OCI-M2 (cell line): ENCODE data around the gene TMEM8B.

Source experiments
- DNase-seq: peaks from one replicate; lab custom pipeline; 2025; ENCODE audit not compliant: unreplicated experiment; lab: John Stamatoyannopoulos, UW

The TMEM8B gene, protein sequence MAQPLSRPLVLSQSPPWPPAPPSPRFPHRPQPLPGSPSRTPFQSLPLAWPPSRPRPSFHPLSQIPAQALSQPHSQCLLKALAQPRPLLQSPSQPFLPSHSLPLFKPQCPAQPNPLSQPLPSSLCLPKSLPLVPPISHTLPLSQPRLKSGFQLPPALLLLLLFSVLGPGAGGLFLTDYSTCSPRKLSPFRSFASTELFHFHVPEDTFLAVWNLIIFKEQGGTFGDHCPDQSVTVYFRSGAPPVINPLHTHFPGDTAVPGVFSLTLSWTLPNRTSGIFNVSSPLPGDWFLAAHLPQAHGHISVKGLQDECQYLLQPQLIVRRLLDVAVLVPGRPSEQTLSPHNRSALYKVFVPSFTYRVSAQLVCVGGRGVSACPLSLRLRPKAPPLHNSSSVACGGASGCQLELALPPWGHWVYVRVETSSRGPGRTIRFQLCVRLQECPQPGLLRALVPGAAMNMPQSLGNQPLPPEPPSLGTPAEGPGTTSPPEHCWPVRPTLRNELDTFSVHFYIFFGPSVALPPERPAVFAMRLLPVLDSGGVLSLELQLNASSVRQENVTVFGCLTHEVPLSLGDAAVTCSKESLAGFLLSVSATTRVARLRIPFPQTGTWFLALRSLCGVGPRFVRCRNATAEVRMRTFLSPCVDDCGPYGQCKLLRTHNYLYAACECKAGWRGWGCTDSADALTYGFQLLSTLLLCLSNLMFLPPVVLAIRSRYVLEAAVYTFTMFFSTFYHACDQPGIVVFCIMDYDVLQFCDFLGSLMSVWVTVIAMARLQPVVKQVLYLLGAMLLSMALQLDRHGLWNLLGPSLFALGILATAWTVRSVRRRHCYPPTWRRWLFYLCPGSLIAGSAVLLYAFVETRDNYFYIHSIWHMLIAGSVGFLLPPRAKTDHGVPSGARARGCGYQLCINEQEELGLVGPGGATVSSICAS

DNA sequence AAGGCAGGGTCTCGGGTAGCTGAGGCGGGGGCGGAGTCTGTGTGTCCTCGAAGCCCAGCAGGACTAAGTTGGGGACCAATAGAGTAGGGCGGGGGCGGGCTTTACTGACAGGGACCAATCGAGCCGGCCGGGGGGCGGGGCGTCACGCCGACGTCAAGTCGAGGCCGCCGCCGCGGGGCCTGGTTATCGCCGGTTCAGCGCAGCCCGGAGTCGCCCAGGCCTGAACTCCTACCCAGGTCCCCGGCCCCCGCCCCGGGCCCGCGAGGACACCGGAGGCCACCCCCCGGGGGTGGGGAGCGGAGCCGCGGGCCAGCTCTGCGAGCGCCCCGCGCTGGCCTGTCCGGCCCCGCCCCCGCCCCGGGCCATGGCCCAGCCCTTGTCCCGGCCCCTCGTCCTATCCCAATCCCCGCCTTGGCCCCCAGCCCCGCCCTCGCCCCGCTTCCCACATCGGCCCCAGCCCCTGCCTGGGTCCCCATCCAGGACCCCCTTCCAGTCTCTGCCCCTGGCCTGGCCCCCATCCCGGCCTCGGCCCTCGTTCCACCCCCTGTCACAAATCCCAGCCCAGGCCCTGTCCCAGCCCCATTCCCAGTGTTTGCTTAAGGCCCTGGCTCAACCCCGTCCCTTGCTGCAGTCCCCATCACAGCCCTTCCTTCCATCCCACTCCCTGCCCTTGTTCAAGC, at the start of gene TMEM8B:
Gene TMEM8B (plus strand): TSS at position 145 of the 680 bp plus-strand sequence. CDS start 220 bp downstream, at position 365.
- DNase-seq: peak; percentile 13

DNA sequence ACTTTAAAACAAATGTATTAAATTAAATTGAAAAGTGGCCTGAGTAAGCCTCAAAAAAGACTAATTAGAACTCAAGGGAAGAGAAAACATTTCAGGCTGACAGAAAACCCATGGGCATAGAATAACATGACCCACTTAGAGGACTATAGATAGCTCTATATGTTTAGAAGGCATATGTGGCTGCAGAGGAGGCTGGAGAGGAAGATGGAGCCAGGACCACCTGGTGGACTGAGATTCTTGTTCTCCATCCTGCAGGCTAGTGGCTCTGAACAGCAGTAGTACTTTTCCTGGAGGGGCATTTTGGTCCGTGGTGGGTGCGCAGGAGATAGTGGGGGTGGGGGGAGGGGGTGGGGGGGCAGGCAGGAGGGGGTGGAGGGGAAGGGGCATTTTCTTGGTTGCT, 48.0 kb upstream of the TMEM8B start:
- no peak for DNase-seq

DNA sequence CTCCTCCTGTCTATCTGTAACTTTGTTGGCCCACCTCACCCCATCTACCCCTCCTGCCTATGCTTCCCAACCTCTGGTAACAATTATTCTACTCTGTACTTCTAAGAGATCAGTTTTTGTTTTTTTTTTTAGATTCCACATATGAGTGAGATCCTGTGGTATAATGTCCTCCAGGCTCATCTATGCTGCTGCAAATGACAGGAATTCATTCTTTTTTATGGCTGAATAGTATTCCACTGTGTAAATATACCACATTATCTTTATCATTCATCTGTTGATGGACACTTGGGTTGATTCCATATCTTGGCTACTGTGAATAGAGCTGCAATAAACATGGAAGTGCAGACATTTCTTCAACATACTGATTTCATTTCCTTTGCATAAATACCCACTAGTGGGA, 45.6 kb upstream of the TMEM8B start:
- no peak for DNase-seq

DNA sequence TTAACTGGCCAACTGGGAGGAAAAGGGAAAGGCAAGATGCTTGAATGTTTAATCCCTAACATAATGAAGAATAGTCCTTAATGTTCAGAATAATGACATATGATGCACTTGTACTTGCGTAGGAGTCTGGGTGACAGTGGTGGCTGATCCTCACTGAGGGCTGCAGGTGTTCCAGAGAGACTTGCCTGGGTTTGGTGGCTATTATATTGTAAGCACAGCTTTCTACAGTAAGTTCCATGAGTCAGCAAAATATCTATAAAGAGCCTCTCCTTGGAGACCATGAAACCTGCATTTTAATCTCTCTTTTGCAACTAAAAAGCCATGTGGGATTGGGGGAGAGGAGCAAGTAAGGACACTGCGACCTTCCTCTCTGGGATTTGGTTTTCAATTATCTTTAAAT, 39.5 kb upstream of the TMEM8B start:
- DNase-seq: no peak

DNA sequence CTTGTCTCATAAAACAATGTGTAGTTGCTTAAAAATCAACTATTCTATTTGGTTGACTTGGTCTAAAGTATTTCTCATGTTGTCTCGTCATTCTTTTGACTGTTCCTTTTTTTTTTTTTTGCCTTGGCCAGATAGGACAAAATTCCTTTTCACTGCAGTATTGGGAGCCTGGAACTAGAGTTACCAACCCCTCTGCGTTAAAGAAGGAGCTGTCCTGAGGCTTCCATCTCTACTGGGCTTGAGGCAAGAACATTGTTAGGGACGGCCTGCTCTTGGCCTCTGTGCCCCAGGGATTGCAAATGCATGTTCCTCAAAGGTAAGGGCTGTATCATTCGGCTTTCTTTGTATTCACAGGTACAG, 39.0 kb upstream of the TMEM8B start:
- peak; percentile 25 for DNase-seq

DNA sequence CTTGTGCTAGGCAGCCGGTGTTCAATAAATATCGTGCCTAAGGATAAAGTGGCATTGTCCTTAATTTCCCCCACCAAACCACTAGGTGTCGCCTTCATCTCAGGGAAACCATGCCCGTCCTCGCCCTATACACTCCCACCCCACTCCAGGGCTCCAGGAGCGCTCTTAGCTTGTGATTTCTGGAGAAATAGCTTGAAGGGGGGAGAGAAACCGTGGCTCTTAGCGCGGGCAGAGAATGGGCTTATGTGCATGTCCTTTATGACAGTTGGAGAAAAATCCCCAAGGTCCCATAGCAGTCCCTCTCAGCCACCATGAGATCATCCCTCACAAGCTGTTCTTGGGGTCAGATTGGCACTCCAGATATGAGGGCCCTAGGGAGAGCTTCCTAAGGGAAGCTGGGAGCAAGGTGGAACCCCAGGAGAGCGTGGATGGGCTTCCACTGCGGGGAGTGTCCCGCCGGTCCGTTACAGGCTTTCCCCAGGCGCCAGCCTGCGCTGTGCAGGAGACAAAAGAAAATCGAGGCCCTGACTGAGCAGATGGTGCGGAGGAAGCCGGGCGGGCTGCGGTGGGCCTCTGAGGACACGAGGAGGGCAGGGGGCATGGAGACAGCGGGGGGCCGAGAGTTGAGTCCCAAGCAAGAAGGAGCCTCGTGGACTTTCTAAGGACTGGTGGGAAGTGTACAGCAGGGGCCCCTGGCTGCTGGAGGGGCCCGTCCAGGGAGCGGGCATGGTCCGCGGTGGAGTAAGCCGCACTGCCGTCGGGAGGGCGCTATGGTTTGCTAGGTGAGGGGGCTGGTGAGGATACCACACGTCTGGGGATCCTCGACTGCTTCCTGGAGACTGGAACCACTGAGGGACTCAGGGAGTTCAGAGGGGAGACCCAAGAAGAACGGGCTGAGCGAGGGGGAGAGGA, 38.4 kb upstream of the TMEM8B start:
- no peak for DNase-seq

DNA sequence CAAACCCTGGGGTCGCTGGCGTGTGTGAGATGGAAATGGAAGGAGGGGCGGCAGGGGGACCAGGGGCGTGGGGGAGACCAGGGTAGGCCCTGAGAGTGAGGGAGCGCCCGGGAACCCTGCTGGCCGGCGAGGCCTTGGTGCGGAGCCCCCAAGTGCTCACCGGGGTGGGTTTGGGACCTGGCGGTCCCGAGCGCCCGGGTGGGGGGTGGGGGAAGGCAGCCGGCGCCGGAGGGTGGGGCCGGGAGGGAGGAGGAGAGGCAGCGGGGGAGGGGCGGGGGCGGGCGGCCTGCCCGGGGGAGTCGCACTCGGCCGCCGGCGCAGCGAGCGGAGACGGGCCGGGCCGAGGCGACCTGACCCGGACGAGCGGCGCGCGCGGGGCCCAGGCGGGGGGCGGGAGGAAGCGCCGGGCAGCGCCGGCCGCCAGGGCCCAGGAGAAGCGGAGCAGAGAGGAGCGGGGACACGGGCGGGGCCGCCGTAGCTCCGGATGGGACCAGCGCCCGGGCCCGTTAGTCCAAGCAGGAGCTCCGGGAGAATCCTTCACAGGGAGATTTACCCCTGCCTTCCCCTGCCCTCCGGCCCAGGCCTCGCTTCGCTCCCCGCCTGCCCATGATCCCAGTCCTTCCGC, 37.6 kb upstream of the TMEM8B start, which contains the start of gene NPR2:
Gene NPR2 (plus strand): TSS at position 295 of the 625 bp plus-strand sequence. CDS start 818 bp downstream, outside the sequence.
- no peak for DNase-seq

DNA sequence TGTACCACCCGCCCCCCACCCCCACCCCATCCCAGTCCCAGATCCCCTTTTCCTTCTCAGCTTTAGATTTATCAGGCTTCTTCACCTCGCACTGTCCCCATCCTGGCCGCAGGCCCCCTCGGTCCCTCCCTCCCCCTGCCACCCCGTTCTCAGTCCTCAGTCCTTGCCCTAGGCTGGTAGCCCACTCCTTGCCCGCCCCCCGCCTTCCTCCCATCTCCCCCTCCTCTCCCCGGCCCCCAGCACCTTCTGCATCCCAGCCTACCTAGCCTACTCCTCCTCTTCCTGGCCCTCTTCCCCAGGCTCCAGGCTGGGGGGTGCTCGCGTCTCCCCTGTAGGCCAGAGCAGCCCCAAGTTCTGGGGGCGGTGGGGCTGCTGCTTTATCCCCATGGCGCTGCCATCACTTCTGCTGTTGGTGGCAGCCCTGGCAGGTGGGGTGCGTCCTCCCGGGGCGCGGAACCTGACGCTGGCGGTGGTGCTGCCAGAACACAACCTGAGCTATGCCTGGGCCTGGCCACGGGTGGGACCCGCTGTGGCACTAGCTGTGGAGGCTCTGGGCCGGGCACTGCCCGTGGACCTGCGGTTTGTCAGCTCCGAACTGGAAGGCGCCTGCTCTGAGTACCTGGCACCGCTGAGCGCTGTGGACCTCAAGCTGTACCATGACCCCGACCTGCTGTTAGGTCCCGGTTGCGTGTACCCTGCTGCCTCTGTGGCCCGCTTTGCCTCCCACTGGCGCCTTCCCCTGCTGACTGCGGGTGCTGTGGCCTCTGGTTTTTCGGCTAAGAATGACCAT, 36.8 kb upstream of the TMEM8B start:
- DNase-seq: no peak

DNA sequence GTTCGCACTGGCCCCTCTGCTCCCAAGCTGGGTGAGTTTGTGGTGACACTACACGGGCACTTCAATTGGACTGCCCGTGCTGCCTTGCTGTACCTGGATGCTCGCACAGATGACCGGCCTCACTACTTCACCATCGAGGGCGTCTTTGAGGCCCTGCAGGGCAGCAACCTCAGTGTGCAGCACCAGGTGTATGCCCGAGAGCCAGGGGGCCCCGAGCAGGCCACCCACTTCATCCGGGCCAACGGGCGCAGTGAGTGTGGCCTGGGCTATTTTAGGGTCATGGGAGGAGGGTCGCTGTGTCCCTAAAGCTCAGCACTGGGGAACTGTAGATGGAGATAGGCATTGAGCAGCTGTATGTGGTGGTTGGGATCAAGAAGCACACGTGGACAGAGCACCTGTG, 36.2 kb upstream of the TMEM8B start:
- DNase-seq: no peak

DNA sequence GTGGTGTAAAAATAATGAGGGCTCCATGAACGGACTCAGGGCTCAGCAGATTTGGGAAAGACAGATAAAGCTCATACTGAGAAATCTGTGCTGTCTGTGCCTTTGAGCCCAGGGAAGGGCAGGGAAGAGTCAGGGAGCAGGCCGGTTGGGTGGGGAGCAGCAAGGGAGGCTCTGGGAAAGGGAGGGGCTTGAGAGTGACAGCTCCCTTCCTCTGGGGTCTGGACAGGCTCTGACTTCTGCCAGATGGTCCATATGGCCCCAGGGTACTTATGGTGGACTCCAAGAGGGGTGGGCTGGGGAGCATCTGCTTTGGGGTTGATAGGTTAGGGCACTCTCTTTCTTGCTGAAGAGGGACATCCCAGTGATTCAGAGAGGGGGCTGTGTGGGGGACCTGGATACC, 35.6 kb upstream of the TMEM8B start:
- no peak for DNase-seq

DNA sequence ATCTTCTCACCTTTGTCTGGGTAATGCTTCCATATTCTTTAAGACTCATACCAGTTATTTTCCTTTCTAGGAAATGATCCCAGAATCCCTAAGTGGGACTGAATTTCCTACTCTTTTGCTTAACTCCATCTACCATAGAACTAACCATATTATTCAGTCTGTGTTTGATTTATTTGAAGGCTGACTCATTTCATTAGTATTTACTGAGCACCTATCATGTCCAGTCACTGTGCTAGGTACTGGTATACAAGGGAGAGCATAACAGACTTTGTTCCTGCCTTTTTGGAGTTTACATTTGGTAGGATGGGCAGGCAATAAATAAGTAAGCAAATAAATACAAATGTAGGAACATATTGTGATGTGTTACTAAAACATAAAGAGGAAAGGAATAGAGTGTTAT, 33.3 kb upstream of the TMEM8B start:
- no peak for DNase-seq

DNA sequence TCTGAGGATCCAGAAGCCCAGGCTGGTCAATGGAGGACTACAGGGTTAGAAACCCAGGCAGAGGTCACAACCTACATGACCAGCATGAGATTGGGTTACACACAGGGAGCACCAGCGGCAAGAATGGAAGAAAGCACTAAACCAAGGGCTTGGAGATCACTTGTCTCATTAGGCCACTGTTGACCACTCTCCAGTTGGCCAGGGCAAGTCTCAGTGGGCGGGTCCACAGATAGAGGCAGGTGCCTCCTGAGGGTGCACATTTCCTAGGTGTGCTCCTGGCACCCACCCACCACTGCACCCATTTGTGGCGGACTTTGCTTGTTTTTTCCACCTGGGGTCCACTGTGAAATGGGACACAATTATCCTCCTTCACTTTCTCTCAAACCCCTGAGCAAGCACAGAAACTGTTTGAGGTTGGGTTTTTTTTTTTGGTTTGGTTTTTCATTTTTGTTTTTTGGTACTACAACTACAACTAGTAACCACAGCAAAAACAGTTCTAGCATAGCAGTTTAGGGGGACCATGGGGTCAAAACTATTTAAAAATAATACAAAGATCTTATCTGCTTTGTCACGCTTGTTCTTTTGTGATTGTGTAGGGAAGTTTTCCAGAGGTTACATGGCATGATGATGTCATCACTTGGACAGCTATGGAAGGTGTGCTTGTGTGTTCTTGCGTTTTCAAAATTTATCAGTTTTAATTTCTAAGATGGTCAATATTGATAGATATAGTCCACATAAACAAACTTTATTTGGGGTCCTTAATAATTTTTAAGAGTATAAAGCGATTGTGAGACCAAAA, 31.5 kb upstream of the TMEM8B start:
- no peak for DNase-seq

DNA sequence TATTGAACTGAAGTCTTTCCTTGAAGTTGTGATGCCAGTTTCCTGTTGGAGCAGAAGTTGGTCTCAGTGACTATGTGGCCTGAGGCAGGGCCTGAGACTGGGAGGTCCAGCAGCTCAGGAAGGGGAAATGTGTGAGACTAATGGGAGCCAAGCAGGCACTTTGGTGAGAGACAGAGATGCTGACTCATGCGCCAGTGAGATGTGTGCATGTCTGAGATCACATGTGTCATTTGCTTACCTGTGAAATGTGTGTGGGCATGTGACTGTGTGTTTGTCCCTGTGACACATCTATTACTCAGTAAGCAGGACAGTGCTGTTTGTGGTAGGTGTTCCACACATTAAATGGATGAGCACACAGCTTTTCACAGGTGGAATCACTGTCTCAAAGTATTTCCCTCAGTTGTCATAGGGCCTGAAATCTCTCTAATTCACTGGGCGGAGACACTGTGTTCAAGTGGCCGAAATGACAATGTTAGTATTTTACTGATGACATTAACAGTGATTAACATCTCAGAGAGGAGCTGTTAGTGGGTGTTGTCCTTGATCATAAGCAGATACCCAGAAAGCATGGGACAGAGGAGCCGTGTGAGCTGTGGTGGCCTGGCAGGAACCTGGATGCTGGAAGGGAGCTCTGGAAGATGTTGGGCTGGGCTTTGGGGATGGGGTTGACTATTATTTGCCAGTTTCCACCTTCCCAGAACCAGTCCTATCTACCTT, 30.2 kb upstream of the TMEM8B start:
- DNase-seq: no peak

DNA sequence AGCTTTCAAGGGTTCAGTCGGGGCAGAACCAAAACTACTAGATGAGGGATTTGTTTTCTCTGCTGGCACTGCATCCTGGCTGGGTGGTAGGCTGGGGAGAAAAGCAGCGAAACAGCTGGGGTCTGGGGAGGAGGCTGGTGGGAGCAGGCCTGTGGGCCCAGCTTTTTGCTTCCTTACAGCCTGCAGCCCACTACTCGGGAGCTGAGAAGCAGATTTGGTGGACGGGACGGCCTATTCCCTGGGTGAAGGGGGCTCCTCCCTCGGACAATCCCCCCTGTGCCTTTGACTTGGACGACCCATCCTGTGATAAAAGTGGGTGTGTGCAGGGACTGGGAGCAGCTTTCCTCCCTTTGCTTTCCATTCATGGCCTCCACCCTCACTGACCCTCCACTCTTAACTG, 28.5 kb upstream of the TMEM8B start:
- no peak for DNase-seq

DNA sequence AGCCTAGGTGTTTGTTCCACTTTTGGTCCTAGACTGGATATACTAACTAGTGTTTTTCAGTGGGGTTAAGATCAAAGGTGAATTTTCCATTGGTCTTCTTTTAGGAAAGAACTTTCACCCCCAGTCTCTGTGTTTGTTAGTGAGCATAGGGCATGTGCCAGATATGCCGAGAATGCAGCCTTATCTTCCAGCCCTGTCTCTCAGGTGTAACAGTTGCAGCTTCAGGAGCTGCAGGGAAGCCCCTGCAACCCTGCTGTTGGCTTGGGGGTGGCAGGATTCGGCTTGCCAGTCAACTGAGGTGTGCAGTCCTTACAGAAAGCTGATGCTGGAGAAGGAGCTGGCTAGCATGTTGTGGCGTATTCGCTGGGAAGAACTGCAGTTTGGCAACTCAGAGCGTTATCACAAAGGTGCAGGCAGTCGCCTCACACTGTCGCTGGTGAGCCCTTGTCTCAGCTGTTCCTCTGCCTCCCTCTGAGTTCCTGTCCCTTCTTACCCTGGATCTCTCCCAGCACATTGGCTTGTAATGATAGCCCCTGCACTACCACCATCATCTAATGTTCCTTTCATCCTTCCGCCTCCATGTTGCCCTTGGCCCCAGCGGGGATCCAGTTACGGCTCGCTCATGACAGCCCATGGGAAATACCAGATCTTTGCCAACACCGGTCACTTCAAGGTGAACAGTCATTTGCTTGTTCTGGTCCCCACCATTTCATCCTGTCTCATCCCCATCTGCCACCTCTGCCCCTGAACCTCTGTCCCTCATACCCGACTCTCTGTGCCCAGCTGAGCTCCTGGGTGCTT, 27.5 kb upstream of the TMEM8B start:
- no peak for DNase-seq

DNA sequence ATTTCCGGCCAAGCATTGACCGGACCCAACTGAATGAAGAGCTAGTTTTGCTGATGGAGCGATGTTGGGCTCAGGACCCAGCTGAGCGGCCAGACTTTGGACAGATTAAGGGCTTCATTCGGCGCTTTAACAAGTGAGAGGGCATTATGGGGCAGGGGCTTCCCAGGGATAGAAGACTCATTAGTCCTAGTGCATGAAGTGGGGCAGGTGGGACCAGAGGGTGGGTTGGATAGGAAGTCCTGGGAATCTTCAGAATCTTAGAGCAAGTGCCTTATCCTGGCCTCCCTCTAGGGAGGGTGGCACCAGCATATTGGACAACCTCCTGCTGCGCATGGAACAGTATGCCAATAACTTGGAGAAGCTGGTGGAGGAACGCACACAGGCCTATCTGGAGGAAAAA, 22.9 kb upstream of the TMEM8B start:
- DNase-seq: no peak

DNA sequence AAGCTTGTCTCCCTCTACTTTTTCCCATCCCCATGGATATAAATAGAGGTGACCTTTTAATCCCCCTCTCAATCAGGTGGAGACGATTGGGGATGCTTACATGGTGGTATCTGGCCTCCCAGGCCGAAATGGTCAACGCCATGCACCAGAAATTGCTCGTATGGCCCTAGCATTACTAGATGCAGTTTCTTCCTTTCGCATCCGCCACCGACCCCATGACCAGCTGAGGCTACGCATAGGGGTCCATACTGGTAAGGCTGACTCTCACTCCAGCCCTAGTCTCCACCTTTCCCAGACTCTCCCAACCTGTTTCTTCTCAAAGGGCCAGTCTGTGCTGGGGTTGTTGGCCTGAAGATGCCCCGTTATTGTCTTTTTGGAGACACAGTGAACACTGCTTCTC, 20.6 kb upstream of the TMEM8B start:
- DNase-seq: no peak
